GM06990 (cell line): ENCODE data around the gene CMSS1.

Experiments used
- DNase-seq: peaks from one replicate; pipeline ENCODE4 v3.0.0-alpha.2; 2011; ENCODE audit not compliant: insufficient read length; ENCODE audit errors: extremely low read depth
- H3K27me3 ChIP-seq: replicated peaks from 2 replicates; pipeline ENCODE4 v1.6.0; 2011; ENCODE audit warnings: low read length; ENCODE audit not compliant: control insufficient read depth, insufficient read depth
- H3K36me3 ChIP-seq: 2 replicates; pipeline ENCODE4 v1.5.1; 2011; ENCODE audit warnings: low read length; ENCODE audit not compliant: control insufficient read depth, insufficient read depth
- H3K4me3 ChIP-seq: replicated peaks from 2 replicates; pipeline ENCODE4 v1.5.1; 2011; ENCODE audit warnings: low read depth, mild to moderate bottlenecking, control low read depth, low read length
- CTCF ChIP-seq: IDR thresholded peaks from 2 replicates; pipeline ENCODE4 v1.5.1; 2011; ENCODE audit warnings: low read length, control low read depth, mild to moderate bottlenecking, inconsistent platforms; ENCODE audit not compliant: insufficient read depth, poor library complexity, severe bottlenecking

Gene CMSS1

GRCh38 chr3:99984139-99984538 lies 166.5 kb downstream of the CMSS1 start:
- no peak for TF ChIP-seq CTCF
- H3K4me3 ChIP-seq, result no peak overlapping the region
- DNase-seq, result no peak
- H3K27me3 ChIP-seq, result no peaks in the 10 kb centered on the region
- H3K36me3 ChIP-seq, result no peaks in the 10 kb centered on the region

- H3K36me3 ChIP-seq, result no peaks in the 10 kb centered on the region
- H3K4me3 ChIP-seq, result no peak overlapping the region
- no peaks in the 10 kb centered on the region for H3K27me3 ChIP-seq
- no peak for DNase-seq
- no peak for TF ChIP-seq CTCF
Observed at GRCh38 chr3:99984668-99985067, 167.0 kb downstream of the CMSS1 start.

- H3K4me3 ChIP-seq, result no peak overlapping the region
- H3K36me3 ChIP-seq, result no peaks in the 10 kb centered on the region
- TF ChIP-seq CTCF, result no peak
- no peak for DNase-seq
- H3K27me3 ChIP-seq, result no peaks in the 10 kb centered on the region
Observed at GRCh38 chr3:99990179-99990578, 172.5 kb downstream of the CMSS1 start.

- Histone ChIP-seq H3K4me3 (no peak overlapping the region), H3K36me3 (no peaks in the 10 kb centered on the region), H3K27me3 (no peaks in the 10 kb centered on the region)
- TF ChIP-seq CTCF, result no peak
- no peak for DNase-seq
Observed at GRCh38 chr3:99997293-99997692, 179.6 kb downstream of the CMSS1 start.

- Histone ChIP-seq H3K27me3 (no peaks in the 10 kb centered on the region), H3K4me3 (no peak overlapping the region), H3K36me3 (no peaks in the 10 kb centered on the region)
- no peak for TF ChIP-seq CTCF
- no peak for DNase-seq
Observed at GRCh38 chr3:99999536-99999935, 181.9 kb downstream of the CMSS1 start.

GRCh38 chr3:100001083-100001482 lies 183.4 kb downstream of the CMSS1 start:
- no peak for TF ChIP-seq CTCF
- no peak for DNase-seq
- H3K27me3 ChIP-seq, result no peaks in the 10 kb centered on the region
- H3K36me3 ChIP-seq, result no peaks in the 10 kb centered on the region
- no peak overlapping the region for H3K4me3 ChIP-seq
